Ascending aorta (tissue), 2 donors: ENCODE measurements around the gene MCC. TPM values are rescaled to one million over a fixed set of nuclear protein-coding genes. Genes with fewer than 3 reads are reported as not detected.

Experiments
- DNase-seq, 2 donors: peaks; one replicate each; pipeline ENCODE4 v3.0.0-alpha.2; 2019; ENCODE audit warnings: low spot score in 2 of 2
- H3K27ac ChIP-seq, 2 donors: fragments of 200-600 bp; sonication (generic); one replicate each; pipeline ENCODE4 v1.5.1; 2016 to 2017; ENCODE audit warnings: mild to moderate bottlenecking in 1 of 2
- H3K27me3 ChIP-seq: fragments of 200-600 bp; sonication (generic); one replicate; pipeline ENCODE4 v1.5.1; 2017
- H3K36me3 ChIP-seq, 2 donors: fragments of 200-600 bp; sonication (generic); one replicate each; pipeline ENCODE4 v1.5.1; 2016
- H3K4me1 ChIP-seq, 2 donors: fragments of 200-600 bp; sonication (generic); one replicate each; pipeline ENCODE4 v1.5.1; 2016 to 2017; ENCODE audit warnings: mild to moderate bottlenecking in 1 of 2
- H3K4me3 ChIP-seq, 2 donors: fragments of 200-600 bp; sonication (generic); one replicate each; pipeline ENCODE4 v1.5.1; 2016 to 2017; ENCODE audit warnings: mild to moderate bottlenecking in 1 of 2
- H3K9me3 ChIP-seq, 2 donors: fragments of 200-600 bp; sonication (generic); one replicate each; pipeline ENCODE4 v1.5.1; 2016
- CTCF ChIP-seq, 3 experiments: fragments of 200-600 bp in 2 of 3; fragments of 450-650 bp in 1 of 3; sonication (generic) in 2 of 3; IDR thresholded peaks; one replicate each; pipeline ENCODE4 v1.5.1; 2016 to 2019; ENCODE audit warnings: antibody characterized with exemption in 3 of 3, mild to moderate bottlenecking in 1 of 3, moderate library complexity in 1 of 3
- intact Hi-C: fragments of 100-400 bp; cut with DNase I; formaldehyde crosslinking; loops from one replicate; pipeline ENCODE4 v1.15.1; 2023
- total RNA-seq: library from RNA; depleted of rRNA; stranded (reverse); fragments of >200 nt; gene quantifications from one replicate; pipeline ENCODE4 v1.1.0, GENCODE V29; 2016

Gene MCC
- total RNA-seq, 1 donor from 2014 or later, result 67.9 TPM

- H3K36me3 ChIP-seq, result peaks cover 0 to 2% of the 10 kb centered on the region in 2 donors
- no peaks in the 10 kb centered on the region for H3K9me3 ChIP-seq
- no peak for DNase-seq
- H3K27me3 ChIP-seq, result no peaks in the 10 kb centered on the region
- intact Hi-C loops, result no loop called here
- H3K4me1 ChIP-seq, result no peaks in the 10 kb centered on the region
- TF ChIP-seq CTCF (IDR thresholded peaks at IDR 0.05), result no peak
- no peak overlapping the region for H3K4me3 ChIP-seq
- no peak overlapping the region for H3K27ac ChIP-seq
Observed at GRCh38 chr5:113100981-113101380, 387.3 kb downstream of the MCC start.

- Histone ChIP-seq H3K9me3 (no peaks in the 10 kb centered on the region), H3K27ac (no peak overlapping the region), H3K4me1 (no peaks in the 10 kb centered on the region), H3K27me3 (no peaks in the 10 kb centered on the region), H3K4me3 (no peak overlapping the region), H3K36me3 (peaks cover 0 to 2% of the 10 kb centered on the region in 2 donors)
- no peak for DNase-seq
- intact Hi-C loops, result no loop called here
- TF ChIP-seq CTCF (IDR thresholded peaks at IDR 0.05), result no peak
Observed at GRCh38 chr5:113099822-113100221, 388.4 kb downstream of the MCC start.

- no peaks in the 10 kb centered on the region for H3K36me3 ChIP-seq
- no peaks in the 10 kb centered on the region for H3K9me3 ChIP-seq
- H3K4me3 ChIP-seq, result no peak overlapping the region
- TF ChIP-seq CTCF (IDR thresholded peaks at IDR 0.05), result no peak
- no peak overlapping the region for H3K27ac ChIP-seq
- no peak for DNase-seq
- intact Hi-C loops, result no loop called here
- no peaks in the 10 kb centered on the region for H3K27me3 ChIP-seq
- H3K4me1 ChIP-seq, result no peaks in the 10 kb centered on the region
Observed at GRCh38 chr5:113098378-113098777, 389.9 kb downstream of the MCC start.

- no peaks in the 10 kb centered on the region for H3K27me3 ChIP-seq
- H3K36me3 ChIP-seq, result no peaks in the 10 kb centered on the region
- no peaks in the 10 kb centered on the region for H3K9me3 ChIP-seq
- intact Hi-C loops, result no loop called here
- TF ChIP-seq CTCF (IDR thresholded peaks at IDR 0.05), result no peak
- peaks cover 0 to 3% of the 10 kb centered on the region in 2 donors for H3K4me1 ChIP-seq
- H3K27ac ChIP-seq, result no peak overlapping the region
- H3K4me3 ChIP-seq, result no peak overlapping the region
- DNase-seq, result no peak
Observed at GRCh38 chr5:113095831-113096230, 392.4 kb downstream of the MCC start.

GRCh38 chr5:113093558-113093957 lies 394.7 kb downstream of the MCC start:
- intact Hi-C loops, result loop anchor here (5.0 kb wide), 1 partner anchor 199 kb away; no protein-coding TSS in a partner anchor
- no peak for TF ChIP-seq CTCF (IDR thresholded peaks at IDR 0.05)
- no peak for DNase-seq
- H3K4me1 ChIP-seq, result peaks cover 0 to 20% of the 10 kb centered on the region in 2 donors
- H3K27ac ChIP-seq, result no peak overlapping the region
- no peaks in the 10 kb centered on the region for H3K9me3 ChIP-seq
- H3K4me3 ChIP-seq, result no peak overlapping the region
- H3K27me3 ChIP-seq, result no peaks in the 10 kb centered on the region
- no peaks in the 10 kb centered on the region for H3K36me3 ChIP-seq

GRCh38 chr5:113092683-113093082 lies 395.6 kb downstream of the MCC start:
- intact Hi-C loops, result loop anchor here (5.0 kb wide), 1 partner anchor 200 kb away; no protein-coding TSS in a partner anchor
- H3K4me1 ChIP-seq, result peaks cover 0 to 22% of the 10 kb centered on the region in 2 donors
- H3K4me3 ChIP-seq, result no peak overlapping the region
- H3K27ac ChIP-seq, result no peak overlapping the region
- H3K36me3 ChIP-seq, result no peaks in the 10 kb centered on the region
- no peak for DNase-seq
- no peaks in the 10 kb centered on the region for H3K27me3 ChIP-seq
- no peak for TF ChIP-seq CTCF (IDR thresholded peaks at IDR 0.05)
- no peaks in the 10 kb centered on the region for H3K9me3 ChIP-seq
